Heart right ventricle (tissue), 16 donors: ENCODE data around the gene PDLIM7. TPM values are rescaled to one million over a fixed set of nuclear protein-coding genes. Genes with fewer than 3 reads are reported as not detected.

ENCODE experiments used
- ATAC-seq, 8 donors: fragments of 200-7000 bp; cut with Tn5 transposase; one replicate each; pipeline ENCODE4 v1.9.1; 2020; ENCODE audit warnings: mild to moderate bottlenecking in 8 of 8, moderate library complexity in 8 of 8, moderate number of reproducible peaks in 1 of 8
- DNase-seq, 2 donors: peaks; one replicate each; pipeline ENCODE4 v3.0.0-alpha.2; 2020
- H3K27ac ChIP-seq, 10 donors: fragments of 200-600 bp; sonication (generic) in 2 of 10; one replicate each; pipeline versions ENCODE4 v1.5.0 to v1.8.0; 2020 to 2022; ENCODE audit warnings: mild to moderate bottlenecking in 3 of 10
- H3K27me3 ChIP-seq, 7 donors: fragments of 200-600 bp; one replicate each; pipeline ENCODE4 v1.8.0; 2021 to 2022; ENCODE audit warnings: mild to moderate bottlenecking in 2 of 7
- H3K36me3 ChIP-seq, 9 donors: fragments of 200-600 bp; sonication (generic) in 1 of 9; one replicate each; pipeline versions ENCODE4 v1.5.0 to v1.8.0; 2020 to 2022; ENCODE audit warnings: mild to moderate bottlenecking in 2 of 9
- H3K4me1 ChIP-seq, 9 donors: fragments of 200-600 bp; sonication (generic) in 1 of 9; one replicate each; pipeline versions ENCODE4 v1.5.0 to v1.8.0; 2020 to 2022; ENCODE audit warnings: mild to moderate bottlenecking in 4 of 9
- H3K4me3 ChIP-seq, 10 donors: fragments of 200-600 bp; sonication (generic) in 2 of 10; one replicate each; pipeline versions ENCODE4 v1.5.0 to v1.8.0; 2020 to 2022; ENCODE audit warnings: mild to moderate bottlenecking in 7 of 10, moderate library complexity in 2 of 10
- H3K9me3 ChIP-seq, 11 donors: fragments of 200-600 bp in 10 of 11; sonication (generic) in 2 of 11; one replicate each; pipeline versions ENCODE4 v1.5.0 to v1.8.0; 2013 to 2022; ENCODE audit warnings: mild to moderate bottlenecking in 2 of 11, control low read depth in 1 of 11, moderate library complexity in 1 of 11
- CTCF ChIP-seq, 9 donors: fragments of 200-600 bp; sonication (generic) in 2 of 9; IDR thresholded peaks; one replicate each; pipeline versions ENCODE4 v1.5.0 to v1.8.0; 2021 to 2022; ENCODE audit warnings: antibody characterized with exemption in 9 of 9, mild to moderate bottlenecking in 5 of 9, moderate library complexity in 1 of 9
- WGBS, 2 donors: extraction: QIAGEN DNeasy Blood & Tissue Kit; methylation state at CpG; one replicate each; pipeline ENCODE4 v1.1.7; 2013; ENCODE audit warnings: inconsistent platforms in 1 of 2; 5-methylcytosine and 5-hydroxymethylcytosine counted together
- intact Hi-C, 10 donors: fragments of 100-400 bp; cut with DNase I; formaldehyde crosslinking; loops; one replicate each; pipeline versions ENCODE4 v1.11.1 to v1.14.2; 2022
- polyA plus RNA-seq, 2 donors: library from polyadenylated mRNA; stranded (reverse); fragments of 200-250 nt; gene quantifications; one replicate each; pipeline ENCODE4 v1.2.3, GENCODE V29; 2013
- total RNA-seq, 10 donors: library from RNA; stranded (reverse); fragmentation: NEBNext Ultra II Directional in 3 of 10; extraction: Animal tissue kit (Norgen Biotek cat#: 25700) in 3 of 10; gene quantifications; one replicate each; pipeline versions ENCODE4 v1.2.1 to v1.2.4, GENCODE V29; 2021 to 2023
- donor health status: Arrhythmogenic right ventricular cardiomyopathy.
- donor health status: ischemic (EF 13 %, LVEDD 7.1; RV severe dilation, severe dysfunction).
- donor health status: healthy with polysubstance abuse.
- donor health status: DM: no; HTN: yes; CAD: no.
- donor health status: DM: no; HTN: no; CAD: no.
- donor health status: ischemic (EF 25% LVEDD 6.9; RV normal size, moderate dysfunction).
- donor health status: ischemic (EF 25% LVEDD 5.7; RV mildly dilated, moderate dysfunction).
- donor health status: healthy.
- donor health status: DM: yes; HTN: yes; CAD: no.
- donor health status: Ischemic cardiomyopathy.
- donor health status: ischemic (EF 35%, LVEDD 5.7; RV mildly dilated, moderate dysfunction).
- donor health status: nonischemic (EF 11% LVEDD 7.7; RV severe dilation, severe dysfunction).
- donor health status: DM: yes; HTN: yes; CAD: no.
- donor health status: PGD.
- donor health status: ischemic (EF 29% LVEDD 5.4; RV normal size, mild dysfunction).
- donor health status: nonischemic (EF 23%, LVEDD 6.1; RV moderate dilation, normal function).

Gene PDLIM7
- total and polyA plus RNA-seq, 12 donors = 32.5 to 131 (median 58.1) TPM

DNA sequence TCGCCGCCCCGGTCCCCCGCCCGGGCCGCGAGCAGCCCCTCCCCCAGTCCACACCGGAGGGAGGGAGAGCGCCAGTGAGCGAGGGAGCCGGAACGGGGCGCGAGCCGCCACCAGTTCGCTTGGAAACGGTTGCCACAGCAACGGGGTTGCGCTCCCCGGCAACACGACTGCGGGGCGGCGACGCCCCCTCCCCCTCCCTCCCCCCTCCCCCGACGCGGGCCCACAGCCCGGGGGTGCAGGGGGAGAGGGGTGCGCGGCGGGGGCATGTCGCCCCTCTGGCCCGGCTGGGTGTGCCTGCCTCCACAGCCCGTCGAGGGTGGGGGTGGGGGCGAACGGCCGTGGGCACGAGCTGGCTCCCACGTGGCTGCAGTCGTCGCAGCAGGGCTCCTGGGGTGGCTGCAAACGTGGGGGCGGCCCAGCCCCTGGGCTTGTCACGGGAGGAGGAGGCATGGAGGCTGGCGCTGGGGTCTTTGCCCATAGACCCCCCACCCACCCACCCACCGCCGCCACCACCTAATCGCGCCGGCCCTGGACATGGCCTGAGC, 50.3 kb downstream of the PDLIM7 start:
- DNase-seq (no peak), ATAC-seq (peak in 5 of 8 donors; percentile 4 to 23 (median 7))
- H3K4me3 ChIP-seq = peak overlapping the region; percentile 50 to 74 (median 61)
- H3K36me3 ChIP-seq = peaks cover 0 to 11% (median 0%) of the 10 kb centered on the region in 9 donors
- TF ChIP-seq CTCF (IDR thresholded peaks at IDR 0.05) = no peak
- H3K27ac ChIP-seq = peak overlapping the region in 4 of 10 donors; percentile 25 to 68 (median 54)
- H3K4me1 ChIP-seq = peaks cover 13 to 36% (median 25%) of the 10 kb centered on the region in 9 donors
- intact Hi-C loops = loop anchor here in 1 of 10 donors (2.0 kb wide), 1 partner anchor 14 kb away; no protein-coding TSS in a partner anchor
- H3K27me3 ChIP-seq = peaks cover 0 to 47% (median 2%) of the 10 kb centered on the region in 7 donors
- 0 to 1% methylated on average over 34 to 48 of the region's 52 CpGs for WGBS, 2 donors
- no peaks in the 10 kb centered on the region for H3K9me3 ChIP-seq

GRCh38 chr5:177446200-177447065, 51.0 kb downstream of the PDLIM7 start, which contains the start of gene PRR7:
TSS of gene PRR7 (plus strand) at chr5:177446814. CDS start at chr5:177455068, 8,254 bp downstream.
- no peaks in the 10 kb centered on the region for H3K9me3 ChIP-seq
- H3K36me3 ChIP-seq = peaks cover 0 to 18% (median 0%) of the 10 kb centered on the region in 9 donors
- peak; percentile 31 to 64 for DNase-seq
- H3K4me1 ChIP-seq = peaks cover 13 to 36% (median 25%) of the 10 kb centered on the region in 9 donors
- intact Hi-C loops = loop anchor here in 1 of 10 donors (2.0 kb wide), 1 partner anchor 14 kb away; no protein-coding TSS in a partner anchor
- 1% methylated on average over 71 to 89 of the region's 89 CpGs for WGBS, 2 donors
- ATAC-seq = peak; percentile 46 to 76 (median 64)
- peak within 1 kb of the TSS in 5 of 10 donors; percentile 4 to 68 (median 51) for H3K27ac ChIP-seq
- peak within 1 kb of the TSS; percentile 50 to 74 (median 61) for H3K4me3 ChIP-seq
- peak in 1 of 9 donors; percentile 13 for TF ChIP-seq CTCF (IDR thresholded peaks at IDR 0.05)
- peaks cover 0 to 47% (median 2%) of the 10 kb centered on the region in 7 donors for H3K27me3 ChIP-seq

GRCh38 chr5:177445917-177446199, 51.5 kb downstream of the PDLIM7 start:
- Histone ChIP-seq H3K27me3 (peaks cover 0 to 44% (median 2%) of the 10 kb centered on the region in 7 donors), H3K4me3 (peak overlapping the region in 6 of 10 donors; percentile 58 to 73 (median 62)), H3K4me1 (peaks cover 13 to 36% (median 25%) of the 10 kb centered on the region in 9 donors), H3K27ac (peak overlapping the region in 1 of 10 donors; percentile 68), H3K36me3 (peaks cover 0 to 24% (median 0%) of the 10 kb centered on the region in 9 donors), H3K9me3 (no peaks in the 10 kb centered on the region)
- 4 to 11% methylated on average over 8 of the region's 8 CpGs for WGBS, 2 donors
- ATAC-seq (no peak), DNase-seq (no peak)
- TF ChIP-seq CTCF (IDR thresholded peaks at IDR 0.05) = no peak
- intact Hi-C loops = loop anchor here in 1 of 10 donors (2.0 kb wide), 1 partner anchor 13 kb away; no protein-coding TSS in a partner anchor
